Trophoblast cell (in vitro differentiated cells and primary cell): ENCODE results near the gene PLK3.
"Not testable (repeated sequence)": the region's sequence is repeated elsewhere in the genome, so short reads cannot be mapped to it uniquely, and the experiment has no call there.

ENCODE experiments used
- DNase-seq, 2 donors: peaks; one replicate each; pipeline ENCODE4 v3.0.0-alpha.2; 2016
- H2AFZ ChIP-seq: 2 replicates; pipeline ENCODE4 v1.6.1; 2013; ENCODE audit warnings: low read length, moderate library complexity, mild to moderate bottlenecking; ENCODE audit not compliant: insufficient read depth, poor library complexity
- H2AK5ac ChIP-seq: 2 replicates; pipeline ENCODE4 v1.6.1; 2013; ENCODE audit warnings: mild to moderate bottlenecking, low read length
- H2BK120ac ChIP-seq: 2 replicates; pipeline ENCODE4 v1.6.1; 2013; ENCODE audit warnings: low read length, mild to moderate bottlenecking, moderate library complexity; ENCODE audit not compliant: insufficient read depth, poor library complexity
- H2BK12ac ChIP-seq: 2 replicates; pipeline ENCODE4 v1.6.1; 2013; ENCODE audit warnings: mild to moderate bottlenecking, low read length, moderate library complexity
- H2BK5ac ChIP-seq: 2 replicates; pipeline ENCODE4 v1.6.1; 2013; ENCODE audit warnings: low read length, low read depth, moderate library complexity, mild to moderate bottlenecking; ENCODE audit not compliant: poor library complexity
- H3K14ac ChIP-seq: 2 replicates; pipeline ENCODE4 v1.6.1; 2013; ENCODE audit warnings: mild to moderate bottlenecking, low read length
- H3K18ac ChIP-seq: 2 replicates; pipeline ENCODE4 v1.6.1; 2013; ENCODE audit warnings: mild to moderate bottlenecking, low read length
- H3K23ac ChIP-seq: 2 replicates; pipeline ENCODE4 v1.6.1; 2013; ENCODE audit warnings: low read length
- H3K27ac ChIP-seq: 2 replicates; pipeline ENCODE4 v1.5.1; 2013; ENCODE audit warnings: low read depth, mild to moderate bottlenecking, inconsistent platforms, low read length, moderate library complexity
- H3K27me3 ChIP-seq: 2 replicates; pipeline ENCODE4 v1.6.1; 2013; ENCODE audit warnings: inconsistent platforms, mild to moderate bottlenecking, low read length, moderate library complexity; ENCODE audit not compliant: insufficient read depth
- H3K36me3 ChIP-seq, 2 experiments: 1 replicate in 1 of 2; 2 replicates in 1 of 2; pipeline ENCODE4 v1.6.1; 2013; ENCODE audit warnings: low read length in 2 of 2, mild to moderate bottlenecking in 2 of 2, moderate library complexity in 1 of 2; ENCODE audit not compliant: insufficient read depth in 2 of 2, control insufficient read depth in 1 of 2
- H3K4ac ChIP-seq: 2 replicates; pipeline ENCODE4 v1.6.1; 2013; ENCODE audit warnings: low read depth, mild to moderate bottlenecking, low read length, moderate library complexity
- H3K4me1 ChIP-seq, 2 experiments: 1 replicate in 1 of 2; 2 replicates in 1 of 2; pipeline ENCODE4 v1.6.1; 2013; ENCODE audit warnings: low read length in 2 of 2, mild to moderate bottlenecking in 2 of 2, moderate library complexity in 1 of 2; ENCODE audit not compliant: insufficient read depth in 2 of 2, control insufficient read depth in 1 of 2
- H3K4me2 ChIP-seq: 2 replicates; pipeline ENCODE4 v1.6.1; 2013; ENCODE audit warnings: inconsistent platforms, mild to moderate bottlenecking, low read length, moderate library complexity
- H3K4me3 ChIP-seq: 2 replicates; pipeline ENCODE4 v1.5.1; 2013; ENCODE audit warnings: mild to moderate bottlenecking, low read depth, low read length, inconsistent platforms
- H3K79me1 ChIP-seq: one replicate; pipeline ENCODE4 v1.6.1; 2013; ENCODE audit warnings: low read length
- H3K79me2 ChIP-seq: 2 replicates; pipeline ENCODE4 v1.6.1; 2013; ENCODE audit warnings: low read length, mild to moderate bottlenecking; ENCODE audit not compliant: control insufficient read depth, insufficient read depth, poor library complexity
- H3K9ac ChIP-seq: 2 replicates; pipeline ENCODE4 v1.6.1; 2013; ENCODE audit warnings: mild to moderate bottlenecking, low read length
- H3K9me3 ChIP-seq: 2 replicates; pipeline ENCODE4 v1.6.1; 2013; ENCODE audit warnings: low read depth, mild to moderate bottlenecking, control low read depth, inconsistent platforms, low read length; ENCODE audit not compliant: insufficient read depth
- H4K12ac ChIP-seq: 2 replicates; pipeline ENCODE4 v1.6.1; 2013; ENCODE audit warnings: low read depth, mild to moderate bottlenecking, low read length, moderate library complexity
- H4K8ac ChIP-seq: 2 replicates; pipeline ENCODE4 v1.6.1; 2013; ENCODE audit warnings: low read depth, mild to moderate bottlenecking, low read length, moderate library complexity
- H4K91ac ChIP-seq: one replicate; pipeline ENCODE4 v1.6.1; 2013; ENCODE audit warnings: low read depth, mild to moderate bottlenecking, low read length, moderate library complexity
- WGBS: extraction: QIAGEN DNeasy Blood & Tissue Kit; methylation state at CpG from one replicate; pipeline ENCODE4 v1.1.7; 2013; ENCODE audit warnings: missing lambda C conversion rate; ENCODE audit not compliant: insufficient read length, insufficient coverage; ENCODE audit errors: extremely low coverage; 5-methylcytosine and 5-hydroxymethylcytosine counted together

Gene PLK3

DNA sequence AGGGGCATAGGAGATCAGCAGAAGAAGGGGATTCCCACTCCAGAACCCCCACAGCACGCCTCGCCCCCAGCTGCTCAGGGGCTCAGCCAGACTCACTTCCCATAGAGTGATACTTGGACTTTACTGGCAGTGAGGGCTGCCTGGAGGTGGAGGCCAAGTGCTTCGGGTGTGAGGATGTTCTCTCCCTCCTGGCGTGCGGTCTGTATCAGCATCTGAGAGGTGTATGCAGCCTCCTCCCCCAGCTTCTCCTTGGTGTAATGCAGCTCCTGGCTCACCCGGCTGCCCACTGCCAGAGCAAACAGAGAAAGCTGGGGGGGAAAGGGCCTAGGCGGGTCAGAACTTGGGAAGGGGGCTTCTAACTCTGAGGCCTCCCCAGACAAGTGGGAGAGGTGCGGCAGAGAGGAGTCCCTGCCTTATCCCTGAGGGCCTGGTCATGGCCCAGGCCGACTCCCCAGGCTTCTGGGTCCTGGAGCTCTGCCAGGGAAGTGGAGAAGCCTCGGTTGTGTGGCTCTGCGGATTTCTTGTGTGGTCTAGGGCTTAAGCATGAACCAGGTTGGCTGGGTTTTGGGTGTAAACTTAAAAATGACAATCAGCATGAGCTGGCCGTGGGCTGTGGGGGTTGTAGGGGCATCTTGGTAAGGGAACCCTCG, 32.0 kb downstream of the PLK3 start:
- Histone ChIP-seq H2BK5ac (no peak overlapping the region), H4K8ac (no peak overlapping the region), H3K14ac (no peak overlapping the region), H3K4me1 (no peaks in the 10 kb centered on the region), H3K4me3 (no peak overlapping the region), H3K79me2 (no peaks in the 10 kb centered on the region), H3K9ac (no peak overlapping the region), H3K79me1 (no peaks in the 10 kb centered on the region), H3K4ac (no peak overlapping the region), H3K27me3 (no peaks in the 10 kb centered on the region), H3K36me3 (no peaks in the 10 kb centered on the region), H2AK5ac (no peak overlapping the region), H2AFZ (no peak overlapping the region), H3K9me3 (no peaks in the 10 kb centered on the region), H3K23ac (no peak overlapping the region), H2BK12ac (no peak overlapping the region), H2BK120ac (no peak overlapping the region), H3K18ac (no peak overlapping the region), H4K91ac (no peak overlapping the region), H3K4me2 (no peak overlapping the region), H3K27ac (no peak overlapping the region), H4K12ac (no peak overlapping the region)
- DNase-seq = no peak
- no CpG with 5 or more reads among the region's 13 CpGs for WGBS

DNA sequence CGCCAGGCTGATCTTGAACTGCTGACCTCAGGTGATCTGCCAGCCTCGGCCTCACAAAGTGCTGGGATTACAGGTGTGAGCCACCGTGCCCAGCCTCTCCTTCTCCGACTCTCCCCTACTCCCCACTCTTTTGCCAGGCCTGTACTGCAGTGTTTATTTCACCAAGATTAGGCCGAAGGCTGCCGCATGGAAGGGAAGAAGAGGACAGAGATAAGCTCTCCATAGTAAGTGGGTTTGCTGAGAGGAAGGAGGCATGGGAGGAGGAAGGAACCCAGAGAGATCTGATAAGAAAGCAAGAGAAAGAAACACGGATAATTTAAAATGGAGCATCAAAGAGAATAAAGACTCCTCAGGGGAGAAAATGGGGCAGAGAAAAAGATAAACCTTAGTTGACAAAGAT, 34.2 kb downstream of the PLK3 start:
- Histone ChIP-seq H3K18ac (no peak overlapping the region), H2AK5ac (no peak overlapping the region)

GRCh38 chr1:44835738-44836675, 35.8 kb downstream of the PLK3 start:
- no peak overlapping the region for H3K18ac ChIP-seq
- H3K36me3 ChIP-seq = no peaks in the 10 kb centered on the region
- H4K12ac ChIP-seq = no peak overlapping the region
- no peaks in the 10 kb centered on the region for H3K4me1 ChIP-seq
- H2BK5ac ChIP-seq = no peak overlapping the region
- H3K79me1 ChIP-seq = no peaks in the 10 kb centered on the region
- no peaks in the 10 kb centered on the region for H3K79me2 ChIP-seq
- H2AFZ ChIP-seq = no peak overlapping the region
- H3K9me3 ChIP-seq = no peaks in the 10 kb centered on the region
- H4K91ac ChIP-seq = no peak overlapping the region
- no peak overlapping the region for H3K27ac ChIP-seq
- H2BK12ac ChIP-seq = no peak overlapping the region
- H3K23ac ChIP-seq = no peak overlapping the region
- no peak overlapping the region for H2AK5ac ChIP-seq
- H3K4ac ChIP-seq = no peak overlapping the region
- WGBS = no CpG with 5 or more reads among the region's 23 CpGs
- DNase-seq = peak; percentile 75 to 91
- H4K8ac ChIP-seq = no peak overlapping the region
- H3K9ac ChIP-seq = no peak overlapping the region
- H3K4me2 ChIP-seq = no peak overlapping the region
- no peak overlapping the region for H3K14ac ChIP-seq
- no peaks in the 10 kb centered on the region for H3K27me3 ChIP-seq
- no peak overlapping the region for H2BK120ac ChIP-seq
- H3K4me3 ChIP-seq = no peak overlapping the region

More for the DNA sequence above, 34.2 kb downstream of the PLK3 start:
- Histone ChIP-seq H3K14ac (no peak overlapping the region), H3K79me1 (no peaks in the 10 kb centered on the region), H2BK12ac (no peak overlapping the region), H3K79me2 (no peaks in the 10 kb centered on the region), H4K91ac (no peak overlapping the region), H4K12ac (no peak overlapping the region), H3K9me3 (no peaks in the 10 kb centered on the region), H3K27ac (no peak overlapping the region), H2BK5ac (no peak overlapping the region), H3K23ac (no peak overlapping the region), H4K8ac (no peak overlapping the region), H3K4me2 (no peak overlapping the region), H3K4me3 (no peak overlapping the region), H2AFZ (no peak overlapping the region), H3K27me3 (no peaks in the 10 kb centered on the region), H3K4ac (no peak overlapping the region), H3K36me3 (no peaks in the 10 kb centered on the region), H3K9ac (no peak overlapping the region), H3K4me1 (no peaks in the 10 kb centered on the region), H2BK120ac (no peak overlapping the region)
- no peak for DNase-seq
- WGBS = no CpG with 5 or more reads among the region's 7 CpGs

DNA sequence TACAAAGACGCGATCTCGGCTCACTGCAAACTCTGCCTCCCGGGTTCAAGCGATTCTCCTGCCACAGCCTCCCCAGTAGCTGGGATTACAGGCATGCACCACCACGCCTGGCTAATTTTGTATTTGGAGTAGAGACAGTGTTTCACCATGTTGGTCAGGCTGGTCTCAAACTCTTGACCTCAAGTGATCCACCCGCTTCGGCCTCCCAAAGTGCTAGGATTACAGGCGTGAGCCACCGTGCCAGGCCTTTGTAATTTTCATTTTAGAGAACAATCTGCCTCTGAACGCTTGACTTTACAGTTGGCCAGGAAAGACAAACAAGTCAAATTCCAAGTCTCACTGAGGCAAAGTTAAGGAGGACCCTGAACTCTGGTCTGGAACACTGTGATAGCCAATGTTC, 38.1 kb downstream of the PLK3 start:
- not testable (repeated sequence) for H2AK5ac ChIP-seq, DNase-seq, H3K9ac ChIP-seq, H3K79me1 ChIP-seq, H4K91ac ChIP-seq, H2BK120ac ChIP-seq, H2BK12ac ChIP-seq, H3K36me3 ChIP-seq, H3K18ac ChIP-seq, H2BK5ac ChIP-seq, H3K27me3 ChIP-seq, H3K4me1 ChIP-seq, H3K27ac ChIP-seq, H4K12ac ChIP-seq, H3K4me3 ChIP-seq, H3K4ac ChIP-seq, H3K9me3 ChIP-seq, H3K23ac ChIP-seq, H2AFZ ChIP-seq, H3K14ac ChIP-seq, H3K79me2 ChIP-seq, H3K4me2 ChIP-seq, H4K8ac ChIP-seq
- WGBS = no CpG with 5 or more reads among the region's 11 CpGs
